MG63 (cell line): ENCODE data around the gene VPS37D. TPM values are rescaled to one million over a fixed set of nuclear protein-coding genes. Genes with fewer than 3 reads are reported as not detected.
A peak's percentile ranks its signal among the peaks of the same experiment; 100 is the strongest.
"Not testable (repeated sequence)": the region's sequence is repeated elsewhere in the genome, so short reads cannot be mapped to it uniquely, and the experiment has no call there.

Experiments
- DNase-seq: peaks from one replicate; pipeline ENCODE4 v3.0.0-alpha.2; 2020
- H3K27me3 ChIP-seq: fragments of 250-450 bp; sonication (Bioruptor Pico); 2 replicates; pipeline ENCODE4 v1.5.1; 2020; ENCODE audit warnings: mild to moderate bottlenecking, moderate library complexity
- H3K36me3 ChIP-seq: fragments of 250-450 bp; sonication (Bioruptor Pico); 2 replicates; pipeline ENCODE4 v1.5.1; 2020; ENCODE audit warnings: mild to moderate bottlenecking, moderate library complexity
- H3K4me3 ChIP-seq: fragments of 250-450 bp; sonication (Bioruptor Pico); 2 replicates; pipeline ENCODE4 v1.5.1; 2020; ENCODE audit warnings: mild to moderate bottlenecking, moderate library complexity
- H3K9me3 ChIP-seq: fragments of 250-450 bp; sonication (Bioruptor Pico); 2 replicates; pipeline ENCODE4 v1.5.1; 2020; ENCODE audit warnings: mild to moderate bottlenecking, moderate library complexity
- total RNA-seq: library from RNA; depleted of rRNA; stranded (reverse); fragments of >200 nt; shearing (Covaris generic); gene quantifications from 2 replicates; pipeline ENCODE4 v1.2.3, GENCODE V29; 2014; ENCODE audit warnings: low replicate concordance; rRNA removed

Gene VPS37D, protein sequence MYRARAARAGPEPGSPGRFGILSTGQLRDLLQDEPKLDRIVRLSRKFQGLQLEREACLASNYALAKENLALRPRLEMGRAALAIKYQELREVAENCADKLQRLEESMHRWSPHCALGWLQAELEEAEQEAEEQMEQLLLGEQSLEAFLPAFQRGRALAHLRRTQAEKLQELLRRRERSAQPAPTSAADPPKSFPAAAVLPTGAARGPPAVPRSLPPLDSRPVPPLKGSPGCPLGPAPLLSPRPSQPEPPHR
- 1.4 and 2.6 TPM in 2 replicates for total RNA-seq

DNA sequence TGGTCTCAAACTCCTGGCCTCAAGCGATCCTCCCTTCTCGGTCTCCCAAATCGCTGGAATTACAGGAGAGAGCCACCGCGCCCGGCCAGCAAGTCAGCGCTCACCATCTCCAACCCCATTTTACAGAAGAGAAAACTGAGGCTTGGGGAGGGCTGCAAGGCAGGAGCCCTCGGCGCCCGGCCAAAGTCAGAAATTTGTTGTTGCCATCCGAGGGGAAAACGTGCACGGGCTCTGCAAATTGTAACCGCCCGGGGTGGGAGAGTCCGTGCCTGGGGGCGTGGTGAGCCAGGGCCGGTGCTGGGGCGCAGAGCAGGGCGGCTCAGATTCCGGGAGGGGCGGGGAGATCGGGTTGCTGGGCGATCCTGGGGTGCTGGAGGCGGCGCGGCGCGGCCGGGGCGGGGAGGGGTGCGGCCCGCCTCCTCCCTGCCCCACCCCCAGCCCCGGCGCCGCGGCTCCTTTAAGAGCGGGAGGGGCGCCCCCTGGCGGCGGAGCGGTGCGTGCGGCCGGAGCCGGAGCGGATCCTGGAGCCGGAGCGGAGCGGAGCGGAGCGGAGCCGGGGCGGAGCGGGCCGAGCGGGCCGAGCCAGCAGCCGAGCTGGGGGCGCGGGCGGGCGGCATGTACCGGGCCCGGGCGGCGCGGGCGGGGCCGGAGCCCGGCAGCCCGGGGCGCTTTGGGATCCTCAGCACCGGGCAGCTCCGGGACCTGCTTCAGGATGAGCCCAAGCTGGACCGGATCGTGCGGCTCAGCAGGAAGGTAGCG, at the start of gene VPS37D:
Gene VPS37D (plus strand): TSS at position 488 of the 759 bp plus-strand sequence. CDS start 128 bp downstream, at position 616.
- H3K9me3 ChIP-seq = 0 out of 2 replicates have a peak, but pooled peaks cover 2% of the 10 kb centered on the region

DNA sequence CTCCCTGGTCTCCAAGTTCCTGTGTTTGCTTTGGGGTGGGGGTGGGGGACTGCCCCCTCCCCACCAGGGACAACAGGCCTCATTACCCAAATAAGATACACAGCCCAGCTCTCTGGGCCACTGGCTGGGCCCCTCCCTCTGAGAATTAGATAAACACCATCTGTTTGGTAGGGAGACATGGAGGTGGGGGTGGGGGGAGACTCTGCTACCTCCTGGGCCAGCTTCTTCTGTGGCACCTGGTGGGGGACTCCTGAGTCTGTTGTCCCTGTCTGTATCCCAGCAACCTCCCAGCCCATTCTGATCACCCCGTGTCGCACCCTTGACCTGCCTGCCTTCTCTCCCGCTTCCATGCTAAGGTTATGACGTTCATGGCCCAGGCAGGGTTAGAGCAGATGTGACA, 49.1 kb upstream of the VPS37D start:
- H3K36me3 ChIP-seq = no peaks in the 10 kb centered on the region
- DNase-seq = no peak
- H3K4me3 ChIP-seq = no peak overlapping the region
- no peaks in the 10 kb centered on the region for H3K9me3 ChIP-seq
- no peaks in the 10 kb centered on the region for H3K27me3 ChIP-seq

More for the DNA sequence above, at the start of gene VPS37D:
- Histone ChIP-seq H3K36me3 (no peaks in the 10 kb centered on the region), H3K4me3 (peak within 1 kb of the TSS; percentile 44), H3K27me3 (no peaks in the 10 kb centered on the region)
- DNase-seq = peak; percentile 80

DNA sequence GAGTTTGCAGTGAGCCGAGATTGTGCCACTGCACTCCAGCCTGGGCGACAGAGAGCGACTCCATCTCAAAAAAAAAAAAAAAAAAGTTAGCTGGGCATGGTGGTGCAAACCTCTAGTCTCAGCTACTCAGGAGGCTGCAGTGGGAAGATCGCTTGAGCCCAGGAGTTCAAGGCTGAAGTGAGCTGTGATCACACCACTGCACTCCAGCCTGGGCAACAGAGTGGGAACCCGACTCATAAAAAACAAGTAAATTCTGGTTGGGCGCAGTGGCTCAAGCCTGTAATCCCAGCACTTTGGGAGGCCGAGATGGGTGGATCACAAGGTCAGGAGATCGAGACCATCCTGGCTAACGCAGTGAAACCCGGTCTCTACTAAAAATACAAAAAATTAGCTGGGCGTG, 48.2 kb upstream of the VPS37D start:
- not testable (repeated sequence) for H3K27me3 ChIP-seq, H3K4me3 ChIP-seq, DNase-seq, H3K9me3 ChIP-seq, H3K36me3 ChIP-seq

DNA sequence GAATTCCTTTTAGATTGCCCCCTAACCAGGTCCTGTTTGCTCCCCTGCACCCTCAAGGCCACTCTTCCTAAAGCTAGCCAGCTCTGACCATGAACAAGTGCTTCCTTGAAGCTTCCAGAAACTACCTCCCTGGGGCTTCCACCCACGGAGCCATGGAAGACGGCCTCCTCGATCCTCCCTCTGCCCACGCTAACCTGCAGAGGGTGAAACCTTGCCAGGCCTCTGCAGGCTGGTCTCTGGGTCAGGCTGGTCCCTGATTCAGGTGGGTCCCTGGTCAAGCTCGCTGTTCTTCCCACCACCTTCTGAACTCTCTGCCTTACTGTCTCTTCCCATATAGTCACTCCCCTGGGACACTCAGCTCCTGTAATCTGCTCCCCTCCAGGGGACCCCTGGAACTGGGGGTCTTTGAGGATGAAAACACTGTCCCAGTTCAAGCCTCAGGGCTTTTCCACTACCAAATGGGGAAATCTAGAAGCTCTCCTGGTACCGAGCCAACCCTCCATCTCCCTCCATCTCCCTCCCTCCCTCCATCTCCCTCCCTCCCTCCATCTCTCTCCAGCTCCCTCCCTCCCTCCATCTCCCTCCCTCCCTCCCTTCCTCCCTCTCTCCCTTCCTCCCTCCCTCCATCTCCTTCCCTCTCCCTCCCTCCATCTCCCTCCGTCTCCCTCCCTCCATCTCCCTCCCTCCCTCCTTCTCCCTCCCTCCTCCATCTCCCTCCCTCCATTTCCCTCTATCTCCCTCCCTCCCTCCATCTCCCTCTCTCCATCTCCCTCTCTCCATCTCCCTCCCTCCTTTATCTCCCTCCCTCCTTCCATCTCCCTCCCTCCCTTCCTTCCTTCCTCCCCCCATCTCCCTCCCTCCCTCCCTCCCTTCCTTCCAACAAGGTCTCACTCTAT, 46.2 kb upstream of the VPS37D start:
- H3K27me3 ChIP-seq = no peaks in the 10 kb centered on the region
- DNase-seq = no peak
- H3K36me3 ChIP-seq = no peaks in the 10 kb centered on the region
- H3K4me3 ChIP-seq = no peak overlapping the region
- no peaks in the 10 kb centered on the region for H3K9me3 ChIP-seq

DNA sequence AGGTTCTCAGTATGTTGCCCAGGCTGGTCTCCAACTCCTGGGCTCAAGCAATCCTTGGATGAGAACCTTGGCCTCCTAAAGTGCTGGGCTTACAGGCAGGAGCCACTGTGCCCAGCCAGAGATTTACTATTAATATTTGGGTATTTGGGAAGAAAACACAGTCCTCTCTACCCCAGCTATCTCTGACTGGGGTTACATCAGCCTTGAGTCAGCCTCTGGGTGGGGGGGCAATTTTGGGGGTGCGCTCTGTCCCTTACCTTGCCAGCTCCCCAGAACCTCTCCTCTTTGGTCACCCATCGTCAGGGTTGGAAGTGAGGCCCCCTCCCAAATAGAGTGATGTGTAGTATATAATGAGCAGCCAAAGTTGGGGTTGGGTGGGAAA, 45.1 kb upstream of the VPS37D start:
- peak; percentile 25 for DNase-seq
- H3K4me3 ChIP-seq = no peak overlapping the region
- H3K36me3 ChIP-seq = no peaks in the 10 kb centered on the region
- no peaks in the 10 kb centered on the region for H3K9me3 ChIP-seq
- H3K27me3 ChIP-seq = no peaks in the 10 kb centered on the region

DNA sequence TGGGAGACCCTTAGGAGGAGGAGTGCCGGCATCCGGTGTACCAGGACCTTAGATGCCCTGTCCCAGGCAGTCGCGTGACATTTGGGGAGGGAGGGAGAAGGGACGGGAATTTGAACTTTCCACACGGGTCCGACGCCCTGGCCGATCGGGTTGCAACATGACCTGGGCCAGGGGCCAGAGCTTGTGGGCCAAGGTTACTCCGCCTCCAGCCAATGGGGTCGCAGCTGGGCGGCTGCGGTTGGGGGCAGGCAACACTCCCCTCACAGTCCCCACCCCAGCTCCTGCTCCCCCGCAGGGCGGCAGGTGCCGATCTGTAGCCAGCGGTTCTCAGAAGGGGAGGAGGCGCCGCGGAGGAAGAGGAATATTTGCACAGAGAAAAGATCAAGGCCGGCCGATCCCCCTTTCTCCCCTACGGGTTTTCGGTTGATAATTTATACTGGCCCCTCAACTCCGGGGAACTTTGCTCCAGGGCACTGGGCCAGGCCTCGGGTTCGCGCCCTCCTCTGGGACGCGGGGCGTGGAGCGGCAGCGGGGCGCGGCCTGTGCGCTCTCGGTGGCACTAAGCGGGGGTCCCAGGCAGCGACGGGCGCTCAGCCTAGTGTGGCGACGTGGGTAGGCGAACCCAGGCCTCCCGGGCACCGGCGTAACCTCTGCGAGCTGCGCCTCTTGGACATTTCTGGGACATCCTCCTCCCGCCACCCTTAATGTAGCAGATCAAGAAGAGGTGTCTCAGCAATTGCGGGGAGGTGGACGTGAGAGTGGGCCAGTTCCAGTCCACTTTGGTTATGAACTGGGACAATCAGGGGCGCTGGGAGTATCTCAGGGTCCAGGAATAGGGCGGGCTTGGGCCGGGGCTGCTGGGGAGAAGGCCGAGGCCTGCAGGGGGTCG, 44.5 kb upstream of the VPS37D start:
- peak; percentile 20 for DNase-seq
- Histone ChIP-seq H3K36me3 (no peaks in the 10 kb centered on the region), H3K27me3 (no peaks in the 10 kb centered on the region), H3K4me3 (no peak overlapping the region), H3K9me3 (no peaks in the 10 kb centered on the region)

DNA sequence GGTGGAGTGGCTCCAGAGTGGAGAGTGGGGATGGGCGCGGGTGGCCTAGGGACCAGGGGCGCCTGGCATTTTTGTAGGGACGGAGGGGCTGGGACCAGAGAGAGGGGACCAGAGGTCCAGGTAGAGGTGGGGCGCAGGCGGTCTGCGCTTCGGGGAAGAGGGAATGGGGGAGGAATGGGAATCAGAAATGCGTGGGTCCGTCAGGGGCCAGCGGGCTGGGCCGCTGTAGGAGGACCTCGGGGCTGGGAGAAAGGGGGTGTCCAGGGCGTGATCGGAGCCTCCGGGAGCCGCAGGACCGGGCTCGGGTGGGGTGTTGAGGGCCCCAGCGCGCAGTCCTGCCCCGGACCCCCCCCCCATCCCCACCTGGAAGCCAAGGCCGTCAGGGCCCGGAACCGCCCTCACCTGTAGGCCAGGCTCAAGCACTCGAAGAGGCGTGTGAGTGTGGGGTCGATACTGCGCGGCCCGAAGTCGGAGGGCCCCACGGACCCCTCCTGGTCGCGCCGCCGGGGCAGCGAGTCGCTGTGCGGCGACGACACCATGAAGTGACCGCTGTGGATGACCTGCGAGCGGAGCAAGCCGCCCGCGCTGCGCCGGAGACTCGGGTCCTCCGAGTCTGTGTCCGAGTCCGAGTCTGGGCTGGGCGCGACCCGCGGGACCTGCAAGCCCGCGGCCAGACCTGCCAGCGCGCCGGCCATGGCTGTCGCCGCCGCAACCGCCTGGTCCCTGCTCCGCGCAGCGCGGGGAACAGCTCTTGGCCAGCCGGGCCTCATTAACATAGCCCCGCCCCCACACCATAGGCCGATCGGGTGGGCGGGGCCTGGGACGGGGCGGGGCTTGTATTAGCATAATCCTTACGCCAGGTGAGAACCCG, 43.6 kb upstream of the VPS37D start, which contains the start of gene MLXIPL:
Gene MLXIPL (minus strand): TSS at position 725 of the 871 bp plus-strand sequence. CDS start 30 bp downstream, at position 695.
- DNase-seq = no peak
- no peaks in the 10 kb centered on the region for H3K36me3 ChIP-seq
- no peak within 1 kb of the TSS for H3K4me3 ChIP-seq
- H3K9me3 ChIP-seq = no peaks in the 10 kb centered on the region
- H3K27me3 ChIP-seq = no peaks in the 10 kb centered on the region

DNA sequence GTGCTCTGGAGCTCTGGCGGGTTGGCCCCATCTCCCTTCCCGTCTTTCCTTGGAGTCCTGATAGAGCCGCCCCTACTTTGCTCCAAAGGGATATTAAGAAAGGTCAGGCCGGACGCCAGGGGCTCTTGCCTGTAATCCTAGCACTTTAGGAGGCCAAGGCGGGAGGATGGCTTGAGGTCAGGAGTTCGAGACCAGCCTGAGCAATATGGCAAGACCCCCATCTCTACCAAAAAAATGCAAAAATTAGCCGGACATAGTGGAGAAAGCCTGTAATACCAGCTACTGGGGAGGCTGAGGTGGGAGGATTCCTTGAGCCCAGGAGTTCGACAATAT, 43.0 kb upstream of the VPS37D start:
- DNase-seq = no peak
- no peaks in the 10 kb centered on the region for H3K27me3 ChIP-seq
- no peaks in the 10 kb centered on the region for H3K36me3 ChIP-seq
- H3K4me3 ChIP-seq = no peak overlapping the region
- H3K9me3 ChIP-seq = no peaks in the 10 kb centered on the region

DNA sequence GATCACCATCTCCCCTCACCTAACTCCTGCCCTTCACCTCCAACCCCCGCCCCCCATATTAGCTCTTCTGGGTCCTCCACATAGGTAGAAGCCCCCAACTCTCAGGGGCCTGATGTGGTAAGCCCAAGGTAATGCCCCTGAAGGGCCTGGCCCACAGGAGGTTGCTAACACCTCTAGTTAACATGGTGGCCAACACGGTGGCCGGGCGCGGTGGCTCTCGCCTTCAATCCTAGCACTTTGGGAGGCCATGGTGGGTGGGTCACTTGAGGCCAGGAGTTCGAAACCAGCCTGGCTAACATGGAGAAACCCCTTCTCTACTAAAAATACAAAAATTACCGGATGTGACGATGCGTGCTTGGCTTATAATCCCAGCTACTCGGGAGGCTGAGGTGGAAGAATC, 42.4 kb upstream of the VPS37D start:
- H3K36me3 ChIP-seq = no peaks in the 10 kb centered on the region
- no peak overlapping the region for H3K4me3 ChIP-seq
- H3K9me3 ChIP-seq = no peaks in the 10 kb centered on the region
- no peaks in the 10 kb centered on the region for H3K27me3 ChIP-seq
- DNase-seq = no peak

DNA sequence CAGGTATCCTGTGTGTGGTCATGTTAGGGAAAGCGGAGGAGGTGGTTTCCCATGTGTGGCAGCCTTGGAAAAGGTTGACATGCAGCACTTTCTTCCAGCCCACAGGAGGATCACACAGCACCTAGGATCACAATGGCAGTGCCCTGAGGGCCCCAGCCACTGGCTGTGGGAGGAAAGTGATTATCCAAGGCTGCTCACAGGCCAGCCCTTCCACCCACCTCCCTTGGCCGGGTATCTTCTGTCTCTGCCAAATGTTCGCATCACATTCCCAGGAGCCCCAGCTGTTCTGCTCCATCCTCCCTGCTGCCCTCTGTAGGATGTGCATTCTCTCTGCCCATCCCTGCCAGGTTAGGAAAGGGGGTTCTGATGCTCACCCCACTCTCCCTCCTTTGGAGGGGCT, 40.8 kb upstream of the VPS37D start:
- no peaks in the 10 kb centered on the region for H3K27me3 ChIP-seq
- no peaks in the 10 kb centered on the region for H3K36me3 ChIP-seq
- no peak overlapping the region for H3K4me3 ChIP-seq
- peak; percentile 80 for DNase-seq
- no peaks in the 10 kb centered on the region for H3K9me3 ChIP-seq

DNA sequence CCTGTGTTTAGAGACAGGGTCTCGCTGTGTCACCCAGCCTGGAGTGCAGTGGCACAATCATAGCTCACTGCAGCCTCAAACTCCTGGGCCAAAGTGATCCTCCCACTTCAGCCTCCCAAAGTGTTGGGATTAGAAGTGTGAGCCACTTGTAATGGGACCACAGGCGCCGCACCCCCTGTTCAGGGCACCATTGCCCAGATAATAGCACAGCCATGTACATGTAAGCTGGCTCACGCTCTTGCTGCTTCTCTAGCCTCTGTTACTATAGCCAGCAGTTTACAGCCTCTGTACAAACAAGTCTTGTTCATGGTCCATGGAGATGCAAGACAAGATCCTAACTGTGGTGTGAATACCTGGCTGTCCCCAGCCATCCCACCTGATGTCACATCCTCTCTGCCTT, 39.1 kb upstream of the VPS37D start:
- Histone ChIP-seq H3K36me3 (no peaks in the 10 kb centered on the region), H3K9me3 (no peaks in the 10 kb centered on the region), H3K27me3 (no peaks in the 10 kb centered on the region), H3K4me3 (no peak overlapping the region)
- no peak for DNase-seq

DNA sequence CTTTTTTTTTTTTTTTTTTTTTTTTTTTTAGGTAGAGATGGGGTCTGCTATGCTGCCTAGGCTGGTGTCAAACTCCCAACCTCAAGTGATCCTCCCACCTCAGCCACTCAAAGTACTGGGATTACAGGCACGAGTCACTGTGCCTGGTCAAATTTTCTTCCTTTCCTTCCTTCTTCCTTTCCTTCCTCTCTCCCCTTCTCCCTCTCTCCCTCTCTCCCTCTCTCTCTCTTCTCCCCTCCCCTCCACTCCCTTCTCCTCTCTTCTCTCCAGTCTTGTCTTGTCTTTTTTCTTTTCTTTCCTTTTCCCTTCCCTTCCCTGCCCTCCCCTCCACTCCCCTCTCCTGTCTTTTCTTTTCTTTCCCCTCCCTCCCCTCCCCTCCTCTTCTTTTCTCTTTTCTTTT, 36.1 kb upstream of the VPS37D start:
- H3K9me3 ChIP-seq = no peaks in the 10 kb centered on the region
- no peak for DNase-seq
- H3K36me3 ChIP-seq = no peaks in the 10 kb centered on the region
- H3K27me3 ChIP-seq = no peaks in the 10 kb centered on the region
- no peak overlapping the region for H3K4me3 ChIP-seq

DNA sequence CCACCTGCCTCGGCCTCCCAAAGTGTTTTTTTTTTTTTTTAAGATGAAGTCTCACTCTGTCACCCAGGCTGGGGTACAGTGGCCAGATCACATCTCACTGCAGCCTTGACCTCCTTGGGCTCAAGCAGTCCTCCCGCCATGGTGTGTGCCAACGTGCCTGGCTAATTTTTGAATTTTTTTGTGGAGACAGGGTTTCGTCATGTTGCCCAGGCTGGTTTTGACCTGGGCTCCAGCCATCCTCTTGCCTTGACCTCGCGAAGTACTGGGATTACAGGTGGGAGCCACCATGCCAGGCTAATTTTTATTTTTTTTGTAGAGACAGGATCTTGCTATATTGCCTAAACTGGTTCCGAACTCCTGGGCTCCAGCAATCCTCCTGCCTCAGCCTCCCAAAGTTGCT, 34.3 kb upstream of the VPS37D start:
- no peaks in the 10 kb centered on the region for H3K9me3 ChIP-seq
- no peak for DNase-seq

DNA sequence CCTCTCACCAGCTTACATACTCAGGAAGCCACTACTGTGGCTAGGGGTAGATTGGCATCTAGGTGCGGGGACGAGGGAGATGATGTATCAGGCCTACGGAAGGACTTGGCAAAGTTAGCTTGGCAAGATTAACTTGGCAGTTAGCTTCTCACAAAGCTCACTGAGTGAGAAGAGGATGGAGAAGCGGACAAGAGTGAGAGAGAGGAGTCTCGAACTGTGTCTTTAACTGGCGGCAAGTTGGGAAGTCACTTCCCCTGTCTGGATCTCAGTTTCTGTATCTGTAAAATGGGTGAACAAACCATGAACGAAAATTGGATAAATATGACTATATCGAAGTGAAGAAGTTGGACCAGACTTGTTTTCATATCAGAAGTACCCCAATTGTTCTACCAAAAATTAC, 33.8 kb upstream of the VPS37D start:
- no peak for DNase-seq
- Histone ChIP-seq H3K4me3 (no peak overlapping the region), H3K36me3 (no peaks in the 10 kb centered on the region), H3K9me3 (no peaks in the 10 kb centered on the region), H3K27me3 (no peaks in the 10 kb centered on the region)

More for the DNA sequence above, 34.3 kb upstream of the VPS37D start:
- Histone ChIP-seq H3K27me3 (no peaks in the 10 kb centered on the region), H3K4me3 (no peak overlapping the region), H3K36me3 (no peaks in the 10 kb centered on the region)

DNA sequence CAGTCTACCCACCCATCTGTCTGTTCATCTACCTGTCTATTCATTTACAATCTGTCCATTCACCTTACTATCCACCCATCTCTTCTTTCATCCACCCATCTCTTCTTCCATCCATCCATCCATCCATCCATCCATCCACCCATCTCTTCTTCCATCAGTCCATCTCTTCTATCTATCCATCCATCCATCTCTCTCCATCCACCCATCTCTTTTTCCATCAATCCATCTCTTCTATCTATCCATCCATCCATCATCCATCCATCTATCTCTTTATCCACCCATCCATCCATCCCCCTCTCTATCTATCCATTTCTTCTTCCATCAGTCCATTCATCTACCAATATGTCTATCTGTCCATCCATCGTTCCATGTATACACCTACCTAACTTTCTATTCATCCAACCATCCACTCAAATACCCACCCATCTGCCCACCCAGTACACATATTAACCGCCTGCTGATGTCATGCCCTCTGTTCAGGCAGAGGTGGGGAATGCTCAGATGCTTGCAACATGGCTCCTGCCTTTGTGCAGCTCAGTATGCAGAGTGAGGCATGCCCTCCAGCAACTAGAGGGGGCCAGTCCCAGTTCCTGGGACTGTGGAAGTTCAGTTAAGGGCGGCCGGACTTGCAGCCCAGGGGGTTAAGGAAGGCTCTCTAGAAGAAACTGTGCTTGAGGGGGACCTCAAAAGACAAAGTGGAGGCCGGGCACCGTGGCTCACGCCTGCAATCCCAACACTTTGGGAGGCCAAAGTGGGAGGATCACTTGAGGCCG, 32.0 kb upstream of the VPS37D start:
- Histone ChIP-seq H3K27me3 (no peaks in the 10 kb centered on the region), H3K36me3 (no peaks in the 10 kb centered on the region), H3K9me3 (no peaks in the 10 kb centered on the region), H3K4me3 (no peak overlapping the region)
- DNase-seq = no peak
